PFSK-1 (cell line): Measurements from ENCODE around the gene ADAMTSL1.

Experiments used
- FOXP2 ChIP-seq: optimal IDR thresholded peaks from 2 replicates; pipeline ENCODE3; 2011; ENCODE audit warnings: borderline replicate concordance, control low read depth, inconsistent platforms; ENCODE audit not compliant: insufficient read depth; ENCODE audit errors: extremely low read length, extremely low read depth
- POLR2AphosphoS5 ChIP-seq: IDR thresholded peaks from 2 replicates; pipeline ENCODE4 v1.6.1; 2012; ENCODE audit warnings: low read depth, mild to moderate bottlenecking, control low read depth, low read length, moderate library complexity
- SIN3A ChIP-seq: IDR thresholded peaks from 2 replicates; pipeline ENCODE4 v1.6.1; 2012; ENCODE audit warnings: mild to moderate bottlenecking, low read length, moderate library complexity, borderline replicate concordance; ENCODE audit not compliant: insufficient read depth
- TAF1 ChIP-seq: IDR thresholded peaks from 2 replicates; pipeline ENCODE4 v1.6.1; 2012; ENCODE audit warnings: low read length, control low read depth, borderline replicate concordance; ENCODE audit not compliant: insufficient read depth
- TF ChIP-seq, protein P1 (sequence below), 2 experiments: IDR thresholded peaks; 2 replicates each; pipeline versions ENCODE4 v1.6.1 to v1.8.0; 2011 to 2012; ENCODE audit warnings: low read depth in 2 of 2, low read length in 2 of 2, control low read depth in 1 of 2, inconsistent platforms in 1 of 2, mild to moderate bottlenecking in 1 of 2, moderate library complexity in 1 of 2; ENCODE audit not compliant: insufficient read depth in 1 of 2

Gene ADAMTSL1

DNA sequence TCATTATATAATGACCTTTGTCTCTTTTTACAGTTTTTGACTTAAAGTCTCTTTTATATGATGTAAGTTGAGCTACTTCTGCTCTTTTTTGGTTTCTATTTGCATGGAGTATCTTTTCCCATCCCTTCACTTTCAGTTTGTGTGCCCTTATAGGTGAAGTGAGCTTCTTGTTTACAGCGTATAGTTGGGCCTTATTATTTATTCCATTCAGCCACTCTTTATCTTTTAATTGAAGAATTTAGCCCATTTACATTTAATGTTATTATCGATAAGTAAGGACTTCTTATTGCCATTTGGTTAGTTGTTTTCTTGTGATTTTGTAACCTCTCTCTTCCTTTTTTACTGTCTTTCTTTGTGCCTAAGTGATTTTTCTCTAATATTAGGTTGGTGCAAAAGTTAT, 117.3 kb downstream of the ADAMTSL1 start:
- TF ChIP-seq SIN3A (no peak), POLR2AphosphoS5 (no peak), TAF1 (no peak)

- TF ChIP-seq SIN3A (no peak), FOXP2 (no peak), POLR2AphosphoS5 (no peak), TAF1 (no peak)
- TF ChIP-seq, protein P1, sequence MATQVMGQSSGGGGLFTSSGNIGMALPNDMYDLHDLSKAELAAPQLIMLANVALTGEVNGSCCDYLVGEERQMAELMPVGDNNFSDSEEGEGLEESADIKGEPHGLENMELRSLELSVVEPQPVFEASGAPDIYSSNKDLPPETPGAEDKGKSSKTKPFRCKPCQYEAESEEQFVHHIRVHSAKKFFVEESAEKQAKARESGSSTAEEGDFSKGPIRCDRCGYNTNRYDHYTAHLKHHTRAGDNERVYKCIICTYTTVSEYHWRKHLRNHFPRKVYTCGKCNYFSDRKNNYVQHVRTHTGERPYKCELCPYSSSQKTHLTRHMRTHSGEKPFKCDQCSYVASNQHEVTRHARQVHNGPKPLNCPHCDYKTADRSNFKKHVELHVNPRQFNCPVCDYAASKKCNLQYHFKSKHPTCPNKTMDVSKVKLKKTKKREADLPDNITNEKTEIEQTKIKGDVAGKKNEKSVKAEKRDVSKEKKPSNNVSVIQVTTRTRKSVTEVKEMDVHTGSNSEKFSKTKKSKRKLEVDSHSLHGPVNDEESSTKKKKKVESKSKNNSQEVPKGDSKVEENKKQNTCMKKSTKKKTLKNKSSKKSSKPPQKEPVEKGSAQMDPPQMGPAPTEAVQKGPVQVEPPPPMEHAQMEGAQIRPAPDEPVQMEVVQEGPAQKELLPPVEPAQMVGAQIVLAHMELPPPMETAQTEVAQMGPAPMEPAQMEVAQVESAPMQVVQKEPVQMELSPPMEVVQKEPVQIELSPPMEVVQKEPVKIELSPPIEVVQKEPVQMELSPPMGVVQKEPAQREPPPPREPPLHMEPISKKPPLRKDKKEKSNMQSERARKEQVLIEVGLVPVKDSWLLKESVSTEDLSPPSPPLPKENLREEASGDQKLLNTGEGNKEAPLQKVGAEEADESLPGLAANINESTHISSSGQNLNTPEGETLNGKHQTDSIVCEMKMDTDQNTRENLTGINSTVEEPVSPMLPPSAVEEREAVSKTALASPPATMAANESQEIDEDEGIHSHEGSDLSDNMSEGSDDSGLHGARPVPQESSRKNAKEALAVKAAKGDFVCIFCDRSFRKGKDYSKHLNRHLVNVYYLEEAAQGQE (IDR thresholded peaks at IDR 0.05; ENCODE audit: insufficient read depth in 1 of 2, low read depth in 2 of 2, low read length in 2 of 2) = no peak
These were observed 120.9 kb downstream of the ADAMTSL1 start for GRCh38 chr9:18594837-18595236.

- TF ChIP-seq SIN3A = no peak
- TF ChIP-seq POLR2AphosphoS5 = no peak
- no peak for TF ChIP-seq FOXP2
- TF ChIP-seq TAF1 = no peak
- TF ChIP-seq, protein P1 (IDR thresholded peaks at IDR 0.05; ENCODE audit: insufficient read depth in 1 of 2, low read depth in 2 of 2, low read length in 2 of 2) = no peak
These were observed 121.6 kb downstream of the ADAMTSL1 start for GRCh38 chr9:18595597-18595996.

- TF ChIP-seq SIN3A = no peak
- TF ChIP-seq TAF1 = no peak
- TF ChIP-seq, protein P1 (IDR thresholded peaks at IDR 0.05; ENCODE audit: insufficient read depth in 1 of 2, low read depth in 2 of 2, low read length in 2 of 2) = no peak
These were observed 123.0 kb downstream of the ADAMTSL1 start for GRCh38 chr9:18596920-18597319.

- TF ChIP-seq SIN3A (no peak), POLR2AphosphoS5 (no peak), TAF1 (no peak), FOXP2 (no peak)
- TF ChIP-seq, protein P1 (IDR thresholded peaks at IDR 0.05; ENCODE audit: insufficient read depth in 1 of 2, low read depth in 2 of 2, low read length in 2 of 2) = no peak
These were observed 125.0 kb downstream of the ADAMTSL1 start for GRCh38 chr9:18598969-18599368.
